A549 (cell line): ENCODE data around the gene DPEP1. TPM values are rescaled to one million over a fixed set of nuclear protein-coding genes. Genes with fewer than 3 reads are reported as not detected.

ENCODE experiments used
- ATAC-seq, 2 experiments: fragments of 200-7000 bp in 1 of 2; fragments of >200 bp in 1 of 2; cut with Nextera tagmentation in 1 of 2; cut with Tn5 transposase in 1 of 2; 3 replicates each; pipeline versions ENCODE4 v1.8.0 to v1.9.1; 2018 to 2020; ENCODE audit warnings: mild to moderate bottlenecking in 1 of 2, moderate library complexity in 1 of 2
- CTCF ChIA-PET: fragments of 300-600 bp; sonication (Branson Sonifier 250); formaldehyde crosslinking; extraction: SDS; loops from one replicate; lab custom pipeline; 2021; ENCODE audit warnings: antibody characterized with exemption, inconsistent platforms; lab: Yijun Ruan, JAX
- POLR2A ChIA-PET: fragments of 350-600 bp; formaldehyde crosslinking; extraction: SDS; loops from one replicate; lab custom pipeline; 2021; ENCODE audit warnings: antibody characterized with exemption, inconsistent platforms; lab: Yijun Ruan, JAX
- DNase-seq, 2 experiments: peaks; one replicate each; pipeline versions ENCODE4 v3.0.0 to v3.0.0-alpha.2; 2011 to 2016; ENCODE audit warnings: low read depth in 1 of 2, low spot score in 1 of 2
- FAIRE-seq: peaks from 2 replicates; lab custom pipeline; 2011; peaks lifted over from hg19 to GRCh38; lab: Jason Lieb, UNC
- H3K27ac ChIP-seq, 2 experiments: fragments of >200 bp; sonication (Bioruptor Twin); formaldehyde crosslinking; 3 replicates each; pipeline ENCODE4 v1.5.1; 2016 to 2017
- H3K4me1 ChIP-seq: fragments of >200 bp; sonication (Bioruptor Twin); formaldehyde crosslinking; 3 replicates; pipeline ENCODE4 v1.6.1; 2016
- H3K4me2 ChIP-seq: fragments of >200 bp; sonication (Bioruptor Twin); formaldehyde crosslinking; 3 replicates; pipeline ENCODE4 v1.6.1; 2016
- H3K4me3 ChIP-seq: fragments of >200 bp; sonication (Bioruptor Twin); formaldehyde crosslinking; 3 replicates; pipeline ENCODE4 v1.5.1; 2016
- H3K9me3 ChIP-seq: fragments of >200 bp; sonication (Bioruptor Twin); formaldehyde crosslinking; 3 replicates; pipeline ENCODE4 v1.6.1; 2016
- EHF ChIP-seq: fragments of 250-450 bp; sonication (Bioruptor Pico); IDR thresholded peaks from 2 replicates; pipeline ENCODE4 v1.5.0; 2020; ENCODE audit warnings: mild to moderate bottlenecking
- EHMT2 ChIP-seq: fragments of 200-600 bp; sonication (generic); IDR thresholded peaks from 2 replicates; pipeline ENCODE4 v1.6.1; 2016; ENCODE audit warnings: antibody characterized with exemption, low read depth, mild to moderate bottlenecking, moderate library complexity
- FOSL2 ChIP-seq, 2 experiments: fragments of 450-650 bp in 1 of 2; fragments of >200 bp in 1 of 2; sonication (Bioruptor Twin) in 1 of 2; formaldehyde crosslinking; IDR thresholded peaks; 2 replicates each; pipeline versions ENCODE4 v1.5.0 to v1.6.1; 2016 to 2020; ENCODE audit warnings: mild to moderate bottlenecking in 1 of 2, moderate library complexity in 1 of 2
- HES2 ChIP-seq: fragments of >200 bp; sonication (Bioruptor Twin); formaldehyde crosslinking; IDR thresholded peaks from 2 replicates; pipeline ENCODE4 v1.6.1; 2016
- HEYL ChIP-seq: fragments of 250-450 bp; sonication (Bioruptor Pico); IDR thresholded peaks from 2 replicates; pipeline ENCODE4 v1.8.0; 2021; ENCODE audit warnings: mild to moderate bottlenecking, moderate library complexity
- HMGXB4 ChIP-seq: fragments of 250-450 bp; sonication (Bioruptor Pico); IDR thresholded peaks from 2 replicates; pipeline ENCODE4 v1.5.0; 2021; ENCODE audit warnings: mild to moderate bottlenecking, moderate library complexity, borderline replicate concordance
- JUNB ChIP-seq: fragments of >200 bp; sonication (Bioruptor Twin); formaldehyde crosslinking; IDR thresholded peaks from 2 replicates; pipeline ENCODE4 v1.6.1; 2016
- MAZ ChIP-seq: fragments of 150-350 bp; IDR thresholded peaks from 2 replicates; pipeline ENCODE4 v1.6.1; 2014; ENCODE audit warnings: antibody characterized with exemption, low read depth, low read length, borderline replicate concordance
- MYC ChIP-seq: IDR thresholded peaks from 2 replicates; pipeline ENCODE4 v1.6.1; 2012; ENCODE audit warnings: mild to moderate bottlenecking, inconsistent platforms, low read length, improper control_type of control experiment, borderline replicate concordance
- NFE2L2 ChIP-seq: fragments of 150-350 bp; conservative IDR thresholded peaks from 2 replicates; pipeline ENCODE4 v1.6.1; 2014; ENCODE audit warnings: low read length
- PBX3 ChIP-seq: IDR thresholded peaks from 2 replicates; pipeline ENCODE4 v1.6.1; 2012
- POLR2AphosphoS2 ChIP-seq: conservative IDR thresholded peaks from 2 replicates; pipeline ENCODE4 v1.6.1; 2012; ENCODE audit warnings: low read length, improper control_type of control experiment, inconsistent platforms
- RAD21 ChIP-seq, 2 experiments: fragments of >200 bp in 1 of 2; sonication (Bioruptor Twin) in 1 of 2; formaldehyde crosslinking in 1 of 2; IDR thresholded peaks in 1 of 2; conservative IDR thresholded peaks in 1 of 2; 2 replicates in 1 of 2; 3 replicates in 1 of 2; pipeline ENCODE4 v1.6.1; 2012 to 2018; ENCODE audit warnings: inconsistent platforms in 1 of 2
- REST ChIP-seq: fragments of 200-600 bp; sonication (generic); IDR thresholded peaks from 2 replicates; pipeline ENCODE4 v1.6.1; 2016; ENCODE audit warnings: antibody characterized with exemption, mild to moderate bottlenecking, moderate library complexity
- SREBF2 ChIP-seq: fragments of 450-650 bp; IDR thresholded peaks from 2 replicates; pipeline ENCODE4 v1.6.1; 2014; ENCODE audit warnings: mild to moderate bottlenecking, moderate library complexity
- ZNF302 ChIP-seq: fragments of 250-450 bp; sonication (Bioruptor Pico); IDR thresholded peaks from 2 replicates; pipeline ENCODE4 v1.9.0; 2021; ENCODE audit warnings: inconsistent platforms, mild to moderate bottlenecking, moderate library complexity
- ZSCAN20 ChIP-seq: fragments of 250-450 bp; sonication (Bioruptor Pico); IDR thresholded peaks from 2 replicates; pipeline ENCODE4 v1.8.0; 2022; ENCODE audit warnings: mild to moderate bottlenecking, moderate library complexity
- WGBS: methylation state at CpG from one replicate; pipeline ENCODE4 v1.1.6; 2017; ENCODE audit errors: missing lambda C conversion rate; 5-methylcytosine and 5-hydroxymethylcytosine counted together
- polyA plus RNA-seq, 4 experiments: library from polyadenylated mRNA; depleted of rRNA in 3 of 4; stranded (reverse); fragments of >200 nt; fragmentation: RNase III in 1 of 4; extraction: RNeasy Plus Mini Kit Qiagen cat#74134 plus additional on column Dnase treatment in 1 of 4; gene quantifications; 2 replicates in 3 of 4; 3 replicates in 1 of 4; pipeline ENCODE4 v1.2.3, GENCODE V29; 2011 to 2017

Gene DPEP1
- polyA plus RNA-seq, 2 of the 4 experiments (the other 2 are of a cell fraction): 1.3 to 1.5 TPM

- POLR2A ChIA-PET: no interaction called here
- no peak for ATAC-seq
- Histone ChIP-seq H3K9me3 (no peaks in the 10 kb centered on the region), H3K4me3 (no peak overlapping the region), H3K4me2 (no peak overlapping the region), H3K4me1 (peaks cover 7% of the 10 kb centered on the region), H3K27ac (no peak overlapping the region)
- 71% methylated on average over 6 of the region's 10 CpGs for WGBS
- no peak for DNase-seq
- TF ChIP-seq EHF: no peak
- no peak for TF ChIP-seq MYC
- TF ChIP-seq ZNF302 (CRISPR knock-in tag): no peak
- FAIRE-seq: no peak
- CTCF ChIA-PET: interaction anchor here (0.7 to 2.0 kb wide), 2 partner anchors 23 to 39 kb away, joined by 3 to 22 read pairs; no protein-coding TSS in a partner anchor
These were observed 25.0 kb downstream of the DPEP1 start for GRCh38 chr16:89638455-89638854.

- CTCF ChIA-PET: interaction anchor here (0.9 to 6.7 kb wide), 7 partner anchors 11 to 63 kb away, joined by 6 to 125 read pairs (median 10); partner anchors contain the start of genes CHMP1A, CPNE7, DPEP1 and SPATA33
These were observed 25.9 kb downstream of the DPEP1 start for GRCh38 chr16:89639385-89639784.

More at GRCh38 chr16:89639385-89639784, 25.9 kb downstream of the DPEP1 start:
- no peak for ATAC-seq
- WGBS: 83% methylated on average over 5 of the region's 6 CpGs
- Histone ChIP-seq H3K4me1 (0 out of 3 replicates have a peak, but pooled peaks cover 3% of the 10 kb centered on the region), H3K27ac (no peak overlapping the region), H3K4me2 (no peak overlapping the region), H3K9me3 (no peaks in the 10 kb centered on the region), H3K4me3 (no peak overlapping the region)
- POLR2A ChIA-PET: no interaction called here
- TF ChIP-seq REST (no peak), POLR2AphosphoS2 (no peak), NFE2L2 (no peak), MAZ (no peak), RAD21 (conservative IDR thresholded peaks at IDR 0.05 in 1 of 2, IDR thresholded peaks at IDR 0.05 in 1 of 2) (no peak), HEYL (CRISPR knock-in tag) (no peak), JUNB (no peak), FOSL2 (IDR thresholded peaks at IDR 0.05) (no peak), FOSL2 (CRISPR knock-in tag; IDR thresholded peaks at IDR 0.05) (no peak), HMGXB4 (CRISPR knock-in tag) (no peak), PBX3 (no peak), SREBF2 (no peak), MYC (no peak), HES2 (no peak), EHMT2 (no peak), ZSCAN20 (CRISPR knock-in tag) (no peak)
- FAIRE-seq: no peak
- no peak for DNase-seq
